ENCODE data around the gene CCDC106. TPM values are rescaled to one million over a fixed set of nuclear protein-coding genes. Genes with fewer than 3 reads are reported as not detected.

The CCDC106 gene
- total RNA-seq, 1 experiment from 2014 or later, result 36.0 TPM

GRCh38 chr19:55603115-55603514 is 44.9 kb upstream of the CCDC106 start:
- peaks cover 28% of the 10 kb centered on the region for H3K4me1 ChIP-seq (ENCODE audit: insufficient read depth, low read length)
- H3K9me3 ChIP-seq (ENCODE audit: low read length), result no peaks in the 10 kb centered on the region
- H3K27me3 ChIP-seq (ENCODE audit: low read length), result no peaks in the 10 kb centered on the region
- no peak overlapping the region for H2AFZ ChIP-seq (ENCODE audit: low read length)
- CTCF ChIA-PET, result no interaction called here
- no peak overlapping the region for H3K9ac ChIP-seq (ENCODE audit: low read length)
- POLR2A ChIA-PET (ENCODE audit: unreplicated experiment), result no interaction called here
- BruUV-seq (replicated peaks), result no TSS peak
- H3K79me2 ChIP-seq (ENCODE audit: low read length), result peaks cover 34% of the 10 kb centered on the region
- H3K9me2 ChIP-seq (replicated peaks; ENCODE audit: low read length), result no peaks in the 10 kb centered on the region
- ATAC-seq (no peak), DNase-seq (no peak)
- no peak overlapping the region for H3K4me3 ChIP-seq (ENCODE audit: low read length)
- no peak for TF ChIP-seq EZH2phosphoT487 (IDR thresholded peaks at IDR 0.05; ENCODE audit: borderline replicate concordance, low read length)
- TF ChIP-seq EZH2 (IDR thresholded peaks at IDR 0.05; ENCODE audit: low read length, unreplicated experiment), result no peak
- no peak for TF ChIP-seq CTCF (conservative IDR thresholded peaks at IDR 0.05; ENCODE audit: low read depth, low read length)
- no peaks in the 10 kb centered on the region for H4K20me1 ChIP-seq (ENCODE audit: low read length)
- H3K4me2 ChIP-seq (ENCODE audit: low read length), result no peak overlapping the region
- intact Hi-C loops (cut with micrococcal nuclease), result no loop called here
- no peak overlapping the region for H3K27ac ChIP-seq (ENCODE audit: low read length)
- no peaks in the 10 kb centered on the region for H3K36me3 ChIP-seq (ENCODE audit: low read depth, low read length)
- peaks cover 6% of the 10 kb centered on the region for H3F3A ChIP-seq (ENCODE audit: low read length, unreplicated experiment)

GRCh38 chr19:55603581-55604292 is 44.3 kb upstream of the CCDC106 start:
- Histone ChIP-seq H3K27me3 (ENCODE audit: low read length) (no peaks in the 10 kb centered on the region), H3K4me1 (ENCODE audit: insufficient read depth, low read length) (peaks cover 22% of the 10 kb centered on the region), H3F3A (ENCODE audit: low read length, unreplicated experiment) (peaks cover 6% of the 10 kb centered on the region), H3K4me2 (ENCODE audit: low read length) (no peak overlapping the region), H2AFZ (ENCODE audit: low read length) (no peak overlapping the region), H3K9me3 (ENCODE audit: low read length) (no peaks in the 10 kb centered on the region), H4K20me1 (ENCODE audit: low read length) (no peaks in the 10 kb centered on the region), H3K36me3 (ENCODE audit: low read depth, low read length) (no peaks in the 10 kb centered on the region), H3K79me2 (ENCODE audit: low read length) (peaks cover 32% of the 10 kb centered on the region), H3K9me2 (replicated peaks; ENCODE audit: low read length) (no peaks in the 10 kb centered on the region), H3K9ac (ENCODE audit: low read length) (no peak overlapping the region), H3K27ac (ENCODE audit: low read length) (no peak overlapping the region), H3K4me3 (ENCODE audit: low read length) (no peak overlapping the region)
- ATAC-seq (no peak), DNase-seq (no peak)
- no TSS peak for BruUV-seq (replicated peaks)
- intact Hi-C loops (cut with micrococcal nuclease), result no loop called here
- no peak for TF ChIP-seq EZH2 (IDR thresholded peaks at IDR 0.05; ENCODE audit: low read length, unreplicated experiment)
- no peak for TF ChIP-seq EZH2phosphoT487 (IDR thresholded peaks at IDR 0.05; ENCODE audit: borderline replicate concordance, low read length)
- TF ChIP-seq CTCF (conservative IDR thresholded peaks at IDR 0.05; ENCODE audit: low read depth, low read length), result no peak
- POLR2A ChIA-PET (ENCODE audit: unreplicated experiment), result interaction anchor here (0.6 kb wide), 1 partner anchor 51 kb away, joined by 7 read pairs; no protein-coding TSS in a partner anchor
- CTCF ChIA-PET, result interaction anchor here (0.8 to 2.8 kb wide), 2 partner anchors 20 to 27 kb away, joined by 4 to 12 read pairs; partner anchors contain the start of gene ZNF784

GRCh38 chr19:55605207-55605636 is 42.8 kb upstream of the CCDC106 start:
- TF ChIP-seq EZH2phosphoT487 (IDR thresholded peaks at IDR 0.05; ENCODE audit: borderline replicate concordance, low read length) (no peak), EZH2 (IDR thresholded peaks at IDR 0.05; ENCODE audit: low read length, unreplicated experiment) (no peak), CTCF (conservative IDR thresholded peaks at IDR 0.05; ENCODE audit: low read depth, low read length) (no peak)
- H3K36me3 ChIP-seq (ENCODE audit: low read depth, low read length), result no peaks in the 10 kb centered on the region
- ATAC-seq (peak; percentile 79), DNase-seq (peak; percentile 99)
- no peaks in the 10 kb centered on the region for H3K9me2 ChIP-seq (replicated peaks; ENCODE audit: low read length)
- peak overlapping the region; percentile 68 for H2AFZ ChIP-seq (ENCODE audit: low read length)
- BruUV-seq (replicated peaks), result no TSS peak
- H3K4me1 ChIP-seq (ENCODE audit: insufficient read depth, low read length), result peaks cover 22% of the 10 kb centered on the region
- peak overlapping the region; percentile 71 for H3K27ac ChIP-seq (ENCODE audit: low read length)
- H4K20me1 ChIP-seq (ENCODE audit: low read length), result no peaks in the 10 kb centered on the region
- peaks cover 6% of the 10 kb centered on the region for H3F3A ChIP-seq (ENCODE audit: low read length, unreplicated experiment)
- H3K79me2 ChIP-seq (ENCODE audit: low read length), result peaks cover 32% of the 10 kb centered on the region
- peak overlapping the region; percentile 93 for H3K9ac ChIP-seq (ENCODE audit: low read length)
- H3K27me3 ChIP-seq (ENCODE audit: low read length), result no peaks in the 10 kb centered on the region
- POLR2A ChIA-PET (ENCODE audit: unreplicated experiment), result interaction anchor here (0.9 kb wide), 1 partner anchor 129 kb away, joined by 3 read pairs; no protein-coding TSS in a partner anchor
- CTCF ChIA-PET, result interaction anchor here (0.7 to 2.8 kb wide), 7 partner anchors 17 to 101 kb away, joined by 3 to 12 read pairs (median 4); no protein-coding TSS in a partner anchor
- H3K4me3 ChIP-seq (ENCODE audit: low read length), result peak overlapping the region; percentile 82
- no peaks in the 10 kb centered on the region for H3K9me3 ChIP-seq (ENCODE audit: low read length)
- intact Hi-C loops (cut with micrococcal nuclease), result loop anchor here (1.0 kb wide), 1 partner anchor 19 kb away; the partner anchor contains the start of gene ZNF784
- H3K4me2 ChIP-seq (ENCODE audit: low read length), result peak overlapping the region; percentile 87
